T-cell (primary cell): ENCODE data around the gene KIF5A. TPM values are rescaled to one million over a fixed set of nuclear protein-coding genes. Genes with fewer than 3 reads are reported as not detected.

Source experiments
- ATAC-seq, 4 experiments: fragments of 200-7000 bp in 3 of 4; fragments of 150-1000 bp in 1 of 4; cut with Tn5 transposase; replicated peaks in 1 of 4; 1 replicate in 3 of 4; 2 replicates in 1 of 4; pipeline ENCODE4 v1.10.0; 2021; ENCODE audit warnings: moderate library complexity in 3 of 4, mild to moderate bottlenecking in 2 of 4, moderate number of reproducible peaks in 1 of 4
- CTCF ChIA-PET, 2 donors: fragments of 300-600 bp; sonication (Branson Sonifier 250); formaldehyde crosslinking; loops; one replicate each; lab custom pipeline; 2022; ENCODE audit warnings: antibody characterized with exemption in 2 of 2; lab: Charles Lee
- POLR2A ChIA-PET, 2 donors: fragments of 300-600 bp; sonication (Branson Sonifier 250); formaldehyde crosslinking; loops; one replicate each; lab custom pipeline; 2022; ENCODE audit warnings: antibody characterized with exemption in 2 of 2; lab: Charles Lee
- DNase-seq, 35 experiments: peaks; one replicate each; pipeline versions ENCODE4 v3.0.0 to v3.0.0-alpha.2; 2013 to 2023
- H3K27ac ChIP-seq: one replicate; pipeline ENCODE4 v1.5.1; 2013; ENCODE audit warnings: low read length
- H3K27me3 ChIP-seq, 2 experiments: replicated peaks in 1 of 2; 1 replicate in 1 of 2; 2 replicates in 1 of 2; pipeline versions ENCODE4 v1.6.1 to v1.7.0; 2013; ENCODE audit warnings: low read length in 1 of 2, mixed read lengths in 1 of 2; ENCODE audit not compliant: control insufficient read depth in 2 of 2, insufficient read depth in 2 of 2; ENCODE audit errors: extremely low read depth in 1 of 2
- H3K36me3 ChIP-seq, 2 donors: 1 replicate in 1 of 2; 2 replicates in 1 of 2; pipeline versions ENCODE4 v1.6.1 to v1.7.0; 2013; ENCODE audit warnings: low read length in 1 of 2; ENCODE audit not compliant: control insufficient read depth in 2 of 2, insufficient read depth in 1 of 2; ENCODE audit errors: extremely low read depth in 1 of 2
- H3K4me1 ChIP-seq, 2 experiments: 1 replicate in 1 of 2; 2 replicates in 1 of 2; pipeline versions ENCODE4 v1.6.1 to v1.7.0; 2013; ENCODE audit warnings: low read length in 2 of 2, mixed read lengths in 1 of 2; ENCODE audit not compliant: insufficient read depth in 2 of 2, control insufficient read depth in 1 of 2; ENCODE audit errors: extremely low read depth in 1 of 2
- H3K4me3 ChIP-seq, 2 donors: 1 replicate in 1 of 2; 2 replicates in 1 of 2; pipeline versions ENCODE4 v1.5.1 to v1.7.0; 2013; ENCODE audit warnings: mild to moderate bottlenecking in 2 of 2, low read length in 1 of 2, moderate library complexity in 1 of 2; ENCODE audit not compliant: control insufficient read depth in 1 of 2; ENCODE audit errors: extremely low read depth in 1 of 2
- H3K9me3 ChIP-seq: 2 replicates; pipeline ENCODE4 v1.7.0; 2013
- H3K27ac Mint-ChIP-seq, 2 donors: one replicate each; pipeline ENCODE4 v1.8.0; 2020 to 2021; ENCODE audit warnings: mild to moderate bottlenecking in 2 of 2, mixed read lengths in 2 of 2
- H3K27me3 Mint-ChIP-seq, 2 donors: one replicate each; pipeline ENCODE4 v1.8.0; 2021 to 2022; ENCODE audit warnings: mixed read lengths in 2 of 2
- H3K36me3 Mint-ChIP-seq: one replicate; pipeline ENCODE4 v1.8.0; 2021; ENCODE audit warnings: mixed read lengths
- H3K4me1 Mint-ChIP-seq, 3 donors: one replicate each; pipeline ENCODE4 v1.8.0; 2020 to 2022; ENCODE audit warnings: mixed read lengths in 3 of 3, mild to moderate bottlenecking in 1 of 3
- H3K4me3 Mint-ChIP-seq, 3 donors: one replicate each; pipeline ENCODE4 v1.8.0; 2020 to 2022; ENCODE audit warnings: mild to moderate bottlenecking in 3 of 3, mixed read lengths in 3 of 3, moderate library complexity in 3 of 3
- H3K9me3 Mint-ChIP-seq, 3 donors: one replicate each; pipeline ENCODE4 v1.8.0; 2020 to 2022; ENCODE audit warnings: mixed read lengths in 3 of 3
- WGBS: methylation state at CpG from one replicate; pipeline ENCODE4 v1.1.5; 2013; ENCODE audit warnings: missing lambda C conversion rate; ENCODE audit not compliant: insufficient coverage; 5-methylcytosine and 5-hydroxymethylcytosine counted together
- total RNA-seq, 35 experiments: library from RNA in 6 of 35; stranded (reverse) in 6 of 35; fragments of 120-200 nt in 1 of 35; gene quantifications; one replicate each; pipeline versions ENCODE4 v1.2.1 to v1.2.4 and lab custom pipeline; 2013 to 2026

Gene KIF5A
- total RNA-seq, 5 donors from 2014 or later (not counting 1 experiment from before 2014, with no cell fraction given), result 0.83 to 1.8 (median 0.92) TPM

- DNase-seq, result no peak
- Histone ChIP-seq H3K9me3 (no peaks in the 10 kb centered on the region), H3K27me3 (peaks cover 6 to 71% of the 10 kb centered on the region in 2 experiments), H3K27ac (no peak overlapping the region), H3K4me3 (no peak overlapping the region), H3K4me1 (peaks cover 2 to 19% of the 10 kb centered on the region in 2 experiments), H3K36me3 (no peaks in the 10 kb centered on the region)
- H3K36me3 Mint-ChIP-seq, result no peaks in the 10 kb centered on the region
- CTCF ChIA-PET, result interaction anchor here in 1 of 2 donors (1.0 kb wide), 1 partner anchor 23 kb away, joined by 14 read pairs; no protein-coding TSS in a partner anchor
- ATAC-seq, result no peak
- H3K27ac Mint-ChIP-seq, result no peak overlapping the region
- POLR2A ChIA-PET, result no interaction called here
- 93% methylated on average over 5 of the region's 10 CpGs for WGBS
- peak overlapping the region in 2 of 3 donors; percentile 9 to 66 for H3K4me3 Mint-ChIP-seq
- H3K4me1 Mint-ChIP-seq, result peaks cover 8 to 14% (median 10%) of the 10 kb centered on the region in 3 donors
- H3K9me3 Mint-ChIP-seq, result no peaks in the 10 kb centered on the region
- peaks cover 29 to 41% of the 10 kb centered on the region in 2 donors for H3K27me3 Mint-ChIP-seq
These were observed 63.0 kb downstream of the KIF5A start for GRCh38 chr12:57612711-57613426.

GRCh38 chr12:57613427-57614109 lies 63.7 kb downstream of the KIF5A start:
- ChIA-PET CTCF (interaction anchor here (0.5 to 1.0 kb wide), 3 partner anchors 24 to 306 kb away, joined by 3 to 14 read pairs (median 4); no protein-coding TSS in a partner anchor), POLR2A (no interaction called here)
- peaks cover 33 to 48% of the 10 kb centered on the region in 2 donors for H3K27me3 Mint-ChIP-seq
- peaks cover 10 to 78% of the 10 kb centered on the region in 2 experiments for H3K27me3 ChIP-seq
- no peak overlapping the region for H3K27ac Mint-ChIP-seq
- H3K27ac ChIP-seq, result no peak overlapping the region
- no peak overlapping the region for H3K4me3 Mint-ChIP-seq
- H3K4me3 ChIP-seq, result no peak overlapping the region
- peaks cover 2 to 19% of the 10 kb centered on the region in 2 experiments for H3K4me1 ChIP-seq
- ATAC-seq (no peak), DNase-seq (no peak)
- no peaks in the 10 kb centered on the region for H3K9me3 Mint-ChIP-seq
- no peaks in the 10 kb centered on the region for H3K9me3 ChIP-seq
- H3K36me3 Mint-ChIP-seq, result no peaks in the 10 kb centered on the region
- WGBS, result 67% methylated on average over 3 of the region's 10 CpGs
- no peaks in the 10 kb centered on the region for H3K36me3 ChIP-seq
- H3K4me1 Mint-ChIP-seq, result peaks cover 8 to 14% (median 10%) of the 10 kb centered on the region in 3 donors

- Mint-ChIP-seq H3K9me3 (no peaks in the 10 kb centered on the region), H3K27me3 (peaks cover 40 to 55% of the 10 kb centered on the region in 2 donors), H3K27ac (no peak overlapping the region), H3K4me1 (peaks cover 15 to 18% (median 16%) of the 10 kb centered on the region in 3 donors), H3K36me3 (no peaks in the 10 kb centered on the region), H3K4me3 (no peak overlapping the region)
- H3K27me3 ChIP-seq, result peaks cover 11 to 86% of the 10 kb centered on the region in 2 experiments
- ATAC-seq (no peak), DNase-seq (peak in 1 of 35 experiments; percentile 17)
- H3K4me3 ChIP-seq, result no peak overlapping the region
- H3K4me1 ChIP-seq, result peaks cover 2 to 23% of the 10 kb centered on the region in 2 experiments
- ChIA-PET POLR2A (interaction anchor here in 1 of 2 donors (0.5 kb wide), 1 partner anchor 91 kb away, joined by 3 read pairs; no protein-coding TSS in a partner anchor), CTCF (interaction anchor here (0.5 to 1.0 kb wide), 3 partner anchors 24 to 307 kb away, joined by 3 to 14 read pairs (median 4); no protein-coding TSS in a partner anchor)
- H3K27ac ChIP-seq, result no peak overlapping the region
- 47% methylated on average over 4 of the region's 14 CpGs for WGBS
- no peaks in the 10 kb centered on the region for H3K9me3 ChIP-seq
- H3K36me3 ChIP-seq, result no peaks in the 10 kb centered on the region
These were observed 64.5 kb downstream of the KIF5A start for GRCh38 chr12:57614178-57614947.

GRCh38 chr12:57614948-57615500 lies 65.2 kb downstream of the KIF5A start:
- Mint-ChIP-seq H3K27ac (no peak overlapping the region), H3K27me3 (peaks cover 40 to 61% of the 10 kb centered on the region in 2 donors), H3K36me3 (no peaks in the 10 kb centered on the region), H3K4me1 (peaks cover 15 to 21% (median 17%) of the 10 kb centered on the region in 3 donors), H3K4me3 (no peak overlapping the region), H3K9me3 (no peaks in the 10 kb centered on the region)
- WGBS, result 88% methylated on average over 9 of the region's 11 CpGs
- peaks cover 11 to 90% of the 10 kb centered on the region in 2 experiments for H3K27me3 ChIP-seq
- H3K4me1 ChIP-seq, result peaks cover 4 to 30% of the 10 kb centered on the region in 2 experiments
- no peaks in the 10 kb centered on the region for H3K36me3 ChIP-seq
- ATAC-seq (no peak), DNase-seq (no peak)
- H3K27ac ChIP-seq, result no peak overlapping the region
- no peaks in the 10 kb centered on the region for H3K9me3 ChIP-seq
- CTCF ChIA-PET, result no interaction called here
- H3K4me3 ChIP-seq, result no peak overlapping the region
- POLR2A ChIA-PET, result interaction anchor here in 1 of 2 donors (0.6 kb wide), 1 partner anchor 78 kb away, joined by 3 read pairs; no protein-coding TSS in a partner anchor

- no peak overlapping the region for H3K4me3 Mint-ChIP-seq
- H3K27me3 Mint-ChIP-seq, result peaks cover 42 to 63% of the 10 kb centered on the region in 2 donors
- H3K36me3 Mint-ChIP-seq, result no peaks in the 10 kb centered on the region
- Histone ChIP-seq H3K36me3 (no peaks in the 10 kb centered on the region), H3K9me3 (no peaks in the 10 kb centered on the region), H3K4me1 (peaks cover 4 to 29% of the 10 kb centered on the region in 2 experiments), H3K4me3 (no peak overlapping the region), H3K27ac (no peak overlapping the region), H3K27me3 (peaks cover 11 to 90% of the 10 kb centered on the region in 2 experiments)
- no peak overlapping the region for H3K27ac Mint-ChIP-seq
- peaks cover 15 to 23% (median 16%) of the 10 kb centered on the region in 3 donors for H3K4me1 Mint-ChIP-seq
- H3K9me3 Mint-ChIP-seq, result no peaks in the 10 kb centered on the region
- ChIA-PET POLR2A (interaction anchor here in 1 of 2 donors (0.6 kb wide), 1 partner anchor 78 kb away, joined by 3 read pairs; no protein-coding TSS in a partner anchor), CTCF (no interaction called here)
- DNase-seq, result no peak
- no peak for ATAC-seq
- 78% methylated on average over 5 of the region's 5 CpGs for WGBS
These were observed 65.8 kb downstream of the KIF5A start for GRCh38 chr12:57615637-57616036.
